Activated effector memory CD4-positive, alpha-beta T cell treated with Interleukin-2 at 50 U/mL for 16 hours (primary cell): ENCODE data around the gene BHLHA15.

ENCODE experiments used
- DNase-seq: peaks from one replicate; pipeline ENCODE4 v3.0.0-alpha.2; 2020

The BHLHA15 gene

GRCh38 chr7:98189559-98189958 lies 21.7 kb upstream of the BHLHA15 start:
- DNase-seq: no peak

GRCh38 chr7:98191668-98192431 lies 19.4 kb upstream of the BHLHA15 start:
- no peak for DNase-seq

- DNase-seq: no peak
Measured at GRCh38 chr7:98192781-98193457, 18.3 kb upstream of the BHLHA15 start.

- no peak for DNase-seq
Measured at GRCh38 chr7:98193474-98194180, 17.6 kb upstream of the BHLHA15 start.

GRCh38 chr7:98194186-98194585 lies 17.1 kb upstream of the BHLHA15 start:
- no peak for DNase-seq

- DNase-seq: no peak
Measured at GRCh38 chr7:98194672-98195457, 16.4 kb upstream of the BHLHA15 start.

- no peak for DNase-seq
Measured at GRCh38 chr7:98196706-98197605, 14.3 kb upstream of the BHLHA15 start.

- no peak for DNase-seq
Measured at GRCh38 chr7:98199131-98199530, 12.1 kb upstream of the BHLHA15 start.

- DNase-seq: no peak
Measured at GRCh38 chr7:98200364-98200763, 10.9 kb upstream of the BHLHA15 start.

- peak; percentile 50 for DNase-seq
Measured at GRCh38 chr7:98202367-98203195, 8.7 kb upstream of the BHLHA15 start.

GRCh38 chr7:98203261-98203963 lies 7.8 kb upstream of the BHLHA15 start:
- no peak for DNase-seq

- DNase-seq: no peak
Measured at GRCh38 chr7:98203964-98204605, 7.2 kb upstream of the BHLHA15 start.

GRCh38 chr7:98204670-98205069 lies 6.6 kb upstream of the BHLHA15 start:
- no peak for DNase-seq

GRCh38 chr7:98205162-98205845 lies 5.9 kb upstream of the BHLHA15 start:
- no peak for DNase-seq

GRCh38 chr7:98206451-98207330 lies 4.5 kb upstream of the BHLHA15 start:
- no peak for DNase-seq

GRCh38 chr7:98209166-98209920 lies 1.9 kb upstream of the BHLHA15 start:
- DNase-seq: no peak

GRCh38 chr7:98210513-98211220 lies 572 bp upstream of the BHLHA15 start:
- DNase-seq: no peak
